Measurements from ENCODE around the gene ZBTB32. TPM values are rescaled to one million over a fixed set of nuclear protein-coding genes. Genes with fewer than 3 reads are reported as not detected.

ZBTB32 gene
- total RNA-seq, 4 donors from 2014 or later: 0.38 TPM; not detected in 3

GRCh38 chr19:35746087-35746462, 41.7 kb downstream of the ZBTB32 start:
- DNase-seq: no peak
- TF ChIP-seq POLR2A (IDR thresholded peaks at IDR 0.05) (no peak), CTCF (IDR thresholded peaks at IDR 0.05) (no peak)
- H3K4me3 ChIP-seq: peak overlapping the region; percentile 90 to 97 (median 92)
- H3K36me3 ChIP-seq: peaks cover 0 to 19% (median 0%) of the 10 kb centered on the region in 3 donors
- peaks cover 22 to 77% (median 42%) of the 10 kb centered on the region in 3 donors for H3K4me1 ChIP-seq
- WGBS, 2 donors: 2 to 6% methylated on average over 4 of the region's 4 CpGs
- H3K9me3 ChIP-seq: no peaks in the 10 kb centered on the region
- peak overlapping the region; percentile 100 for H3K27ac ChIP-seq
- H3K27me3 ChIP-seq: no peaks in the 10 kb centered on the region
- intact Hi-C loops (cut with DNase I): no loop called here

GRCh38 chr19:35746531-35746930, 42.2 kb downstream of the ZBTB32 start:
- no peaks in the 10 kb centered on the region for H3K27me3 ChIP-seq
- peaks cover 20 to 72% (median 39%) of the 10 kb centered on the region in 3 donors for H3K4me1 ChIP-seq
- WGBS, 2 donors: 80 to 83% methylated on average over 5 of the region's 5 CpGs
- TF ChIP-seq CTCF (IDR thresholded peaks at IDR 0.05) (no peak), POLR2A (IDR thresholded peaks at IDR 0.05) (no peak)
- no peak for DNase-seq
- intact Hi-C loops (cut with DNase I): no loop called here
- H3K36me3 ChIP-seq: peaks cover 0 to 22% (median 0%) of the 10 kb centered on the region in 3 donors
- no peaks in the 10 kb centered on the region for H3K9me3 ChIP-seq
- peak overlapping the region; percentile 90 to 97 (median 92) for H3K4me3 ChIP-seq
- H3K27ac ChIP-seq: peak overlapping the region in 2 of 4 donors; percentile 100

- Histone ChIP-seq H3K9me3 (no peaks in the 10 kb centered on the region), H3K27ac (peak within 1 kb of the TSS; percentile 81 to 89 (median 85)), H3K4me1 (peaks cover 20 to 55% (median 39%) of the 10 kb centered on the region in 3 donors), H3K4me3 (peak within 1 kb of the TSS; percentile 65 to 80 (median 72)), H3K36me3 (peaks cover 8 to 27% (median 10%) of the 10 kb centered on the region in 3 donors), H3K27me3 (no peaks in the 10 kb centered on the region)
- intact Hi-C loops (cut with DNase I): no loop called here
- TF ChIP-seq POLR2A (IDR thresholded peaks at IDR 0.05) (peak in 3 of 4 donors; percentile 72 to 85 (median 73)), CTCF (IDR thresholded peaks at IDR 0.05) (peak in 4 of 6 experiments; percentile 19 to 54 (median 46))
- WGBS, 2 donors: 1% methylated on average over 23 to 35 of the region's 45 CpGs
- DNase-seq: peak; percentile 98
These were observed 44.0 kb downstream of the ZBTB32 start, which contains the start of gene LIN37 for GRCh38 chr19:35748106-35749020. LIN37 (plus strand) TSS chr19:35748576; CDS start chr19:35748725, 149 bp downstream.

GRCh38 chr19:35750167-35750566, 45.8 kb downstream of the ZBTB32 start:
- whole genome bisulfite sequencing, 2 donors: 88 to 98% methylated on average over 4 to 5 of the region's 5 CpGs
- Histone ChIP-seq H3K27ac (peak overlapping the region in 1 of 4 donors; percentile 17), H3K4me1 (peaks cover 15 to 53% (median 36%) of the 10 kb centered on the region in 3 donors), H3K9me3 (no peaks in the 10 kb centered on the region), H3K27me3 (no peaks in the 10 kb centered on the region), H3K4me3 (no peak overlapping the region), H3K36me3 (peaks cover 8 to 42% (median 21%) of the 10 kb centered on the region in 3 donors)
- no peak for TF ChIP-seq CTCF (IDR thresholded peaks at IDR 0.05)
- TF ChIP-seq POLR2A (IDR thresholded peaks at IDR 0.05): no peak
- no peak for DNase-seq
- intact Hi-C loops (cut with DNase I): no loop called here
